Upper lobe of left lung (tissue), 4 donors: Measurements from ENCODE around the gene ZNF567.

Experiments
- POLR2A ChIP-seq, 4 donors: fragments of 450-650 bp; IDR thresholded peaks; one replicate each; pipeline ENCODE4 v1.5.1; 2016 to 2017; ENCODE audit warnings: antibody characterized with exemption in 4 of 4, mild to moderate bottlenecking in 2 of 4
- TF ChIP-seq, protein P1 (sequence below), 6 experiments: fragments of 450-650 bp in 4 of 6; fragments of 200-600 bp in 2 of 6; sonication (generic) in 2 of 6; IDR thresholded peaks; one replicate each; pipeline ENCODE4 v1.5.1; 2016 to 2019; ENCODE audit warnings: antibody characterized with exemption in 6 of 6

DNA sequence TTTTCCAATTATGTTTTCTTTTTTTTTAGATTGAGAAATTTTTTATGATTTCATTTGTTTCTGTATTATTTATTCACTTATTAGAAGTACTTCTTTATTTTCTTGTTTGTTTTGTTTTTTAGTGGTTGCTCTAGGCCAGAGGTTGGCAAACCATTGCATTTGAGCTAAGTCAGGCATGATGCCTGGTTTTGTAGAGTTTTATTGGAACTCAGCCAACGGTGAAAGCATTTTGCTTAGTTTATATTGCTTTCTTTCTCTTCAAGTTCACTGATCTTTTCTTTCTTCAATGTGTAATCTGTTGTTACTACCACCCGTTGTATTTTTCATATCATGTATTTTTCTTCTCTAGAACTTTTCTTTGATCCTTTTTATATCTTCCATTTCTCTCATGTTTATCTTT is 19.7 kb downstream of the ZNF567 start:
- TF ChIP-seq, protein P1, sequence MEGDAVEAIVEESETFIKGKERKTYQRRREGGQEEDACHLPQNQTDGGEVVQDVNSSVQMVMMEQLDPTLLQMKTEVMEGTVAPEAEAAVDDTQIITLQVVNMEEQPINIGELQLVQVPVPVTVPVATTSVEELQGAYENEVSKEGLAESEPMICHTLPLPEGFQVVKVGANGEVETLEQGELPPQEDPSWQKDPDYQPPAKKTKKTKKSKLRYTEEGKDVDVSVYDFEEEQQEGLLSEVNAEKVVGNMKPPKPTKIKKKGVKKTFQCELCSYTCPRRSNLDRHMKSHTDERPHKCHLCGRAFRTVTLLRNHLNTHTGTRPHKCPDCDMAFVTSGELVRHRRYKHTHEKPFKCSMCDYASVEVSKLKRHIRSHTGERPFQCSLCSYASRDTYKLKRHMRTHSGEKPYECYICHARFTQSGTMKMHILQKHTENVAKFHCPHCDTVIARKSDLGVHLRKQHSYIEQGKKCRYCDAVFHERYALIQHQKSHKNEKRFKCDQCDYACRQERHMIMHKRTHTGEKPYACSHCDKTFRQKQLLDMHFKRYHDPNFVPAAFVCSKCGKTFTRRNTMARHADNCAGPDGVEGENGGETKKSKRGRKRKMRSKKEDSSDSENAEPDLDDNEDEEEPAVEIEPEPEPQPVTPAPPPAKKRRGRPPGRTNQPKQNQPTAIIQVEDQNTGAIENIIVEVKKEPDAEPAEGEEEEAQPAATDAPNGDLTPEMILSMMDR (IDR thresholded peaks at IDR 0.05): no peak
- TF ChIP-seq POLR2A (IDR thresholded peaks at IDR 0.05): no peak
